ENCODE data around the gene IFT25.
"Not testable (repeated sequence)": the region's sequence is repeated elsewhere in the genome, so short reads cannot be mapped to it uniquely, and the experiment has no call there.

Gene IFT25

DNA sequence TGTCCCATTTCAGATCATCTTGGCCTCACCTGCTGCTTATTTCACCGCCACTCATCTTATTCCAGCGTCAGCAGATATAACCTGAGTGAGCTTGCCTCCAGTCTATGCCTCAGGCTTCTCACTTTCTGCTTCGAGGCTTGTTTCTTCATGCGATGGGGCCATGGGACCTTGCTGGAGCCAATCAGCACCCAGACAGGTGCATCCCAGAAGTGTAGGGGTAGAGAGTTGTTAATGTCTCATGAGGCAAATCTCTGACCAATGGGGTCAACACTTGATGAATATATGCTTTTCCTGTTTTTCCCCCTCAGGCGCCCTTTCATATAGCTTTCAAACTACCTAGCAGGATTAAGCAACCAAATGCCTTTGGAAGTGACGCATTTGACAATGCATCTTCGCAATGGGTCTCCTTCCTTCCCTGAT, 55.0 kb downstream of the IFT25 start:
- DNase-seq (ENCODE audit: extremely low read depth in 1 of 2, low read depth in 1 of 2) = no peak

- DNase-seq (ENCODE audit: extremely low read depth in 1 of 2, low read depth in 1 of 2) = peak; percentile 55 to 77
These were observed 55.9 kb downstream of the IFT25 start, which contains the start of gene YIPF1 for GRCh38 chr1:53889304-53890298. TSS of gene YIPF1 (minus strand) at chr1:53889797. CDS start at chr1:53888937, 860 bp downstream.

DNA sequence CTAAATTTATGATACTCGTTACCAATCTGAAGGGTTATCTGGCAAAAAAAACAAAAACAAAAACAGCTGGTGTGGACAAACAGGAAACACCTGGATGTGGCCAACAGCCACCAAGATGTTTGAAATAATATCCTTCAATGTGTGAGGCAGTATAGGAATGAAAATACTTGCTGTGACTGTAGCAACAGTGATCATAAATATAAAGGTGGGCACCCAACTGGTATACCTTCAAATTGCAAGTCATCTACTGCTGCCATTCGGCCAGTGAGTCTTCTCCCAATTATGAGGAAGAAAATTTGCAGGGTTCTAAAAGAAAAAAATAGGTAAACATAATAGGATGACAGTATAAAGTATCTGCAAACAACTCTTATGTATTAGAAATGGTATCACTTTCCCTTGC, 56.8 kb downstream of the IFT25 start:
- DNase-seq (ENCODE audit: extremely low read depth in 1 of 2, low read depth in 1 of 2) = no peak

DNA sequence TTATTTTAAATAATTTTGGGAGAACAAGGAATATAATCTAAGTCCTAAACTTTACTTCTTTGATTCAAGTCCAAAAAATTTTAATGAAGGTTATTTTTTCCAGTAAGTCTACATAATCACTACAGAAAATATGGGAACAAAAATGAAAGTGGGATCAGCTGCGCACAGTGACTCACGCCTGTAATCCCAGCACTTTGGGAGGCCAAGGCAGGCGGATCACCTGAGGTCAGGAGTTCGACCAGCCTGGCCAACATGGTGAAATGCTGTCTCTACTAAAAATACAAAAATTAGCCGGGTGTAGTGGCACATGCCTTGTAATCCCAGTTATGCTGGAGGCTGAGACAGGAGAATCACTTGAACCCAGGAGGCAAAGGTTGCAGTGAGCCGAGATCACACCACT, 61.9 kb downstream of the IFT25 start:
- not testable (repeated sequence) for DNase-seq (ENCODE audit: extremely low read depth in 1 of 2, low read depth in 1 of 2)

- not testable (repeated sequence) for DNase-seq (ENCODE audit: extremely low read depth in 1 of 2, low read depth in 1 of 2)
These were observed 63.6 kb downstream of the IFT25 start for GRCh38 chr1:53881853-53882252.

- no peak for DNase-seq (ENCODE audit: extremely low read depth in 1 of 2, low read depth in 1 of 2)
These were observed 66.9 kb downstream of the IFT25 start for GRCh38 chr1:53878492-53879105.

- not testable (repeated sequence) for DNase-seq (ENCODE audit: extremely low read depth in 1 of 2, low read depth in 1 of 2)
These were observed 70.3 kb downstream of the IFT25 start for GRCh38 chr1:53875150-53875549.

GRCh38 chr1:53871773-53872484, 73.6 kb downstream of the IFT25 start:
- DNase-seq (ENCODE audit: extremely low read depth in 1 of 2, low read depth in 1 of 2) = no peak
